NCI-H146 treated with DMSO at 0.1 percent for 48 hours (cell line): ENCODE data around the gene MTMR12.
"Not testable (repeated sequence)": the region's sequence is repeated elsewhere in the genome, so short reads cannot be mapped to it uniquely, and the experiment has no call there.

Experiments used
- DNase-seq: peaks from one replicate; lab custom pipeline; 2025; ENCODE audit not compliant: unreplicated experiment; lab: John Stamatoyannopoulos, UW

MTMR12 gene

GRCh38 chr5:32325062-32325461, 12.3 kb upstream of the MTMR12 start:
- DNase-seq, result no peak

- no peak for DNase-seq
Observed at GRCh38 chr5:32323741-32324140, 11.0 kb upstream of the MTMR12 start.

GRCh38 chr5:32322882-32323281, 10.1 kb upstream of the MTMR12 start:
- no peak for DNase-seq

GRCh38 chr5:32321787-32322186, 9.0 kb upstream of the MTMR12 start:
- not testable (repeated sequence) for DNase-seq

DNA sequence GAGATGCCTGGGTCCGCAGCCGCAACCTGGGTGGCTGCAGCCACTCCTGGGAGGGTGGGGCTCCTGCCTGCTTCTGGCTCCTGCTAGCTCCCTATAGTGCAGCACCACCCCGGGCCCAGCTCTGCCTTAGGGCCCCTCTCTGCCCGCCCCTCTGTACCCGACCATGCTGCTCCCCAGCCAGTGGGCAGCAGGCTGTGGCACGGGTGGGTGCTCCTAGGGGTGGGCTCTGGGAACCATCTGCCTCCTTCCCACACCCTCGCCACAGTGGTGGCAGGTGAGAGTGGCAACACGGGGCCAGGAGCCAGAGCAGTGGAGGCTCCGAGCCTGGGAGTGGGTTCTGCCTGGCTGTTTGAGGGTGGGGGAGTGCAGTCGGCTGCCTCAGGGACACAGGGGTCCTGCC, 7.8 kb upstream of the MTMR12 start:
- DNase-seq, result no peak

GRCh38 chr5:32319926-32320543, 7.3 kb upstream of the MTMR12 start:
- DNase-seq, result no peak

GRCh38 chr5:32319392-32319791, 6.7 kb upstream of the MTMR12 start:
- no peak for DNase-seq

- no peak for DNase-seq
Observed at GRCh38 chr5:32317041-32317440, 4.3 kb upstream of the MTMR12 start.

- no peak for DNase-seq
Observed at GRCh38 chr5:32315221-32316014, 2.7 kb upstream of the MTMR12 start.

DNA sequence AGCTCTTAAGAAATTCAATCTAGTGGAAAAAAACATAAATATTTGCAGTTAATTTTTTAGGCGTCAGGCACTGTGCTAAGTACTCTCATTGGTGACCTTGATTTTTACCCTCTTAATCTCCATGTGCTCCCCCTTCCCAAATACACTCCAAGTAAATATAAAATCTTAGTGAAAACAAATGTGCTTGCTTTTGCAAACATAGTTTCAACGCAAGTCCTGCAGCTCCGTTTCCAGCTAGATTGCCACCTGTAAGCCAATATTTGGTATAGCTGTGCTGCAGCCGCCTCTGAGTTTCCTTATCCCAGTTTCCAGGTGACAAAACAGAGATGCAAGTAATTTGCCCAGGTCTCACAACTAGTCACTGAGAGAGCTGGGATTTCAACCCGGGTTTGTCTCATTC, 1.9 kb upstream of the MTMR12 start:
- no peak for DNase-seq

DNA sequence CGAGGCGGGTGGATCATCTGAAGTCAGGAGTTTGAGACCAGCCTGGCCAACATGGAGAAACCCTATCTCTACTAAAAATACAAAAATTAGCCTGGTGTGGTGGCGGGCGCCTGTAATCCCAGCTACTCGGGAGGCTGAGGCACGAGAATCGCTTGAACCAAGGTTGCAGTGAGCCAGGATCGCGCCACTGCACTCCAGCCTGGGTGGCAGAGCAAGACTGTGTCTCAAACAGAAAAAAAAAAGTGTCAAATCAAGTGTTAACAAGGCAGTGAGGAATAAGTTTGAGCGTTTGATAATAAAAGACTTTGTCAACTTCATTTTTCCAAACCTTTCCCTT, 1.4 kb upstream of the MTMR12 start:
- DNase-seq, result not testable (repeated sequence)

- DNase-seq, result no peak
Observed at GRCh38 chr5:32312197-32312594, 543 bp downstream of the MTMR12 start.

DNA sequence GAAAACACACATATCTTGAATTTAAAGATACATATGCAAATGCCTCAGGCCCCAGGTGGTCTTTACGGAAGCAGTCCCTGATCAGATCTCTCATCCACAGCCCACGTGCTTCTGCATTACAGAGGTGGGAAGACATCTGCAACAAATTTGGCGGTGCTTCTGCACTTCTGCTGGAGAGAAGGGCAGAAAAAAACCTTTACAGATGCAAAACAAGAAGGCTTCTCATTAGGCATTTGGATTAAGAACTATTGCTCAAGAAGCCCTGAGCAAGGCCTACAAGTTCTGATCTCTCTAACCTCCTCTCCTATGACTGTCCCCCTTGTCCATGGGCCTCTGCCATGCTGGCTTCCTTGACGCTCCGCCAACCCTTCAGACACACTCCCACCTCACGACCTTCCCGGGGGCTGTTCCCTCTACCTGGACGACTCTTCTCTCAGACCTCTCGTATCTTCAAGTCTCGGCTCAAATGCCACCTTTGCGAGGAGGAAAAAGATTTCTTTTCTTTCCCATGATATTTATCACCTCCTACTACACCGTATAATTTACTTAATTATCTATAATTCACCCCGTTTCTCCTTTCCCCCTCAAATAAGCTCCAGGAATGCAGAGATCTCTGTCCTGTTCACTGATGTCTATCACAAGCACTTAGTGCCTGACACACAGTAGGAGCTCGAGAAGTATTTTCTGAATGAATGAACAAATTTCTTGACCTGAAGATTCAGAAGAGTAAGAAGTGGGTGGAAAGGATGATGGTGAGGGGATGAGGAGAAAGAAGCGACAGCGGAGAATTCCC, 1.1 kb downstream of the MTMR12 start:
- DNase-seq, result no peak

DNA sequence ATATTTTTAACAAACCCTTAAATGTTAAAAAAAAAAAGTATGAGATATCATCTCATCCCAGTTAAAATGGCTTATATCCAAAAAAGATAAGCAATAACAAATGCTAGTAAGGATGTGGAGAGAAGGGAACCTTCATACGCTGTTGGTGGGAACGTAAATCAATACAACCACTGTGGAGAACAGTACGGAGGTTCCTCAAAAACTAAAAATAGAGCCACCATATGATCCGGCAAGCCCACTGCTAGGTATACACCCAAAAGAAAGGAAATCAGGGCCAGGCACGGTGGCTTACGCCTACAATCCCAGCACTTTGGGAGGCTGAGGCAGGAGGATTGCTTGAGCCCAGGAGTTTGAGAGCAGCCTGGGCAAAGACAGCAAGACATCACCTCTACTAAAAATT, 3.0 kb downstream of the MTMR12 start:
- no peak for DNase-seq

GRCh38 chr5:32308946-32309345, 3.8 kb downstream of the MTMR12 start:
- DNase-seq, result no peak

DNA sequence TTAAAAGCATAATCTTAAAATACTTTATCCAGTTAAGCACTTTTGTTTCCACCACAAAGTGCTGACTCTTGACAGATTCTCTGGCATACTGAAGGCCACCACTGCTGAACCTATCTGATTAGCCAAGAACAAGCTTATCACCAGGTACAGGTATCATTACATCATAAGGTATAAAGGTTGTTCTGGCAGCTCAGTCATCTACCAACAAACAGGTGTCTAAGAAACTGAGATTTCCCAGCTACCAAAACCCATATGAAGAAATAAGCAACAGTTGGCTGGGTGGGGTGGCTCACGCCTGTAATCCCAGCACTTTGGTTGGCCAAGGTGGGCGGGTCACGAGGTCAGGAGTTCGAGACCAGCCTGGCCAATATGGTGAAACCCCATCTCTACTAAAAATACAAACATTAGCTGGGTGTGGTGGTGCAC, 5.0 kb downstream of the MTMR12 start:
- DNase-seq, result no peak

- DNase-seq, result no peak
Observed at GRCh38 chr5:32304622-32305021, 8.1 kb downstream of the MTMR12 start.

DNA sequence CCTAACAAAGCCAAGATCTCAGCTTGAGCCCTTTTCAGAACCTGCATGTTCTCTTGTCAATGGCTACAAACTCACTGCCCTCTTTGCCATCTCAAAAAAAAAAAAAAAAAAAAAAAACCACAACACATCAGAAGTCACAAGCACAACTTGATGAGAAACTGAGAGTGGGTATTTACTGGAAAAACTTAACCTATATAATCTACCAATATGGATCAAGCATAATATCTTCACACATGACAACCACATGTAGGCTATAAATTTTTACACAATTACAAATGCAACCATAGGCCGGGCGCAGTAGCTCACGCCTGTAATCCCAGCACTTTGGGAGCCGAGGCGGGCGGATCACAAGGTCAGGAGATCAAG, 9.0 kb downstream of the MTMR12 start:
- DNase-seq, result no peak

DNA sequence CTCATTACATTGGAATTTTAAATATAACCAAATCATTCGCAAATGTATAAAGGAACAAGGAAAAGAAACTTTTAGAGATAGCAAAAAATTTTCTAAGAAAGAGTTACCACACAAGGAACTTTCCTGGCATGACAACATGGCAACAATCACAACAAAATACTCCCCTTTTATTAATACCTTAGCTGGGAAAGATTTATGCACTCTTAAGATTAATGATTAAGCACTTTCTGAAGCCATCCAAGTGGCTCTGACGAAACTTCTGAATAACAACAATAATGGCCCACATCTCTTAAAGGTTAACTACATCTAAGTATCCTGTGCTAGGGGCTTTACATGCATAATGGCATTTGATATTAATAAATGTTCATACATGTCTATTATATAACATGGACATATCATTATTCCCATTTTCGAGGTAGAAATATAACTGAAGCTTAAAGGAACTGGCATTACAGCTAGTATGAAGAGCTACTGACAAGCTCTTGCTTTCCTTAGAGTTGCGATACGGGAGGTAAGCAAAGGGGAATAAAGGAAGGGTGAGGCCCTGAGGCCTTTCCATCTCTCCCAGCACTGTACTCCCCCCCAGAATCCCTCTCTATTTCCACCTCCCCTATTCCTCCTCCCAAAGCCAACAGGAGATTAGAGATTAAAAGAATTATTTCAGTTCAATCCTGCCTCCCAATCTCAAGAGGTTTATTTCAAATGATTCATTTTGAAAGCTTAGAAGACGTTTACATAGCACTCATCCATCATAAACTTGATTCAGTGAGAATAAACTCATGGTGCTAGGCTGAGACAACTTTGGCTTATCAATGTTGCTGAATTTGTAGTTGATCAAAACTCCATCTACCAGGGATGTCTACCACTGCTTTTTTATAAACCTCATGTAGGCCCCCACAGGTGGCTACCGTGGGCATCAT, 9.6 kb downstream of the MTMR12 start:
- DNase-seq, result no peak

- DNase-seq, result no peak
Observed at GRCh38 chr5:32301891-32302290, 10.8 kb downstream of the MTMR12 start.

GRCh38 chr5:32299059-32299677, 13.6 kb downstream of the MTMR12 start:
- no peak for DNase-seq
